GM19452 (cell line): Measurements from ENCODE around the gene ARHGAP20.
"Not testable (repeated sequence)": the region's sequence is repeated elsewhere in the genome, so short reads cannot be mapped to it uniquely, and the experiment has no call there.

Experiments
- ATAC-seq: cut with Tn5 transposase; IDR thresholded peaks from one replicate; pipeline ENCODE4 v1.9.1; 2021; ENCODE audit not compliant: unreplicated experiment

Gene ARHGAP20

GRCh38 chr11:110715541-110715940 lies 3.3 kb upstream of the ARHGAP20 start:
- no peak for ATAC-seq

GRCh38 chr11:110713449-110713776 lies 1.2 kb upstream of the ARHGAP20 start:
- no peak for ATAC-seq

GRCh38 chr11:110712659-110713448 lies 617 bp upstream of the ARHGAP20 start:
- ATAC-seq: no peak

- no peak for ATAC-seq
These were observed 825 bp downstream of the ARHGAP20 start for GRCh38 chr11:110711448-110711775.

GRCh38 chr11:110710628-110711381 lies 1.4 kb downstream of the ARHGAP20 start:
- no peak for ATAC-seq

- ATAC-seq: no peak
These were observed 7.9 kb downstream of the ARHGAP20 start for GRCh38 chr11:110704210-110704864.

GRCh38 chr11:110691926-110692325 lies 20.3 kb downstream of the ARHGAP20 start:
- no peak for ATAC-seq

- no peak for ATAC-seq
These were observed 22.9 kb downstream of the ARHGAP20 start for GRCh38 chr11:110689306-110689705.

- ATAC-seq: no peak
These were observed 32.8 kb downstream of the ARHGAP20 start for GRCh38 chr11:110679323-110679975.

GRCh38 chr11:110675548-110675947 lies 36.7 kb downstream of the ARHGAP20 start:
- no peak for ATAC-seq

GRCh38 chr11:110665689-110666465 lies 46.4 kb downstream of the ARHGAP20 start:
- no peak for ATAC-seq

GRCh38 chr11:110655967-110656366 lies 56.3 kb downstream of the ARHGAP20 start:
- no peak for ATAC-seq

- no peak for ATAC-seq
These were observed 57.8 kb downstream of the ARHGAP20 start for GRCh38 chr11:110654456-110654855.

GRCh38 chr11:110645253-110645652 lies 67.0 kb downstream of the ARHGAP20 start:
- ATAC-seq: no peak

- ATAC-seq: no peak
These were observed 77.9 kb downstream of the ARHGAP20 start for GRCh38 chr11:110634370-110634769.

- ATAC-seq: no peak
These were observed 80.7 kb downstream of the ARHGAP20 start for GRCh38 chr11:110631551-110631950.

- ATAC-seq: no peak
These were observed 82.6 kb downstream of the ARHGAP20 start for GRCh38 chr11:110629594-110629993.

- no peak for ATAC-seq
These were observed 90.4 kb downstream of the ARHGAP20 start for GRCh38 chr11:110621826-110622225.

- ATAC-seq: not testable (repeated sequence)
These were observed 92.9 kb downstream of the ARHGAP20 start for GRCh38 chr11:110619366-110619765.

- ATAC-seq: no peak
These were observed 98.2 kb downstream of the ARHGAP20 start for GRCh38 chr11:110614031-110614430.
